ENCODE data around the gene B3GLCT. TPM values are rescaled to one million over a fixed set of nuclear protein-coding genes. Genes with fewer than 3 reads are reported as not detected.

The B3GLCT gene
- total RNA-seq, 1 donor from 2014 or later = 4.7 TPM

DNA sequence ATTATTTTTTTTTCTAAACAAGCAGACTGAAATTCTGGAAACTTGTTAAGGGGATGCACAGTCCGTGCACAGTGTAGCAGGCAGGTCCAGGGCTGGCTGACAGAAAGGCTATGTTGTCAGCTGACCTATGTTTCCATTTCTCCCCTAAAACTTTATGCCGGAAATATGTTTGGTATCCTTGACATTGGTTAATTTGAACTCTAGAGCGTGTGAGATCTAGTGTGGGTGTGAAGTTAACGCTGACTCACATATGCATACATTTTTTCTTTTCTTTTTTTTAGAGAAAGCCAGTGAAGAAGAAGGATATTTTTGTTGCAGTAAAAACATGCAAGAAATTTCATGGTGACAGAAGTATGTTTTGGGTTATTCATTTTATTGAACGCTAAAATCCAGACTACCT is 76.6 kb downstream of the B3GLCT start:
- H3K4me3 Mint-ChIP-seq (ENCODE audit: low read depth) = no peak overlapping the region
- peaks cover 4% of the 10 kb centered on the region for H3K36me3 Mint-ChIP-seq (ENCODE audit: low read depth)
- H3K9me3 Mint-ChIP-seq = peaks cover 15% of the 10 kb centered on the region
- intact Hi-C loops (cut with micrococcal nuclease) = no loop called here
- no peak for DNase-seq (ENCODE audit: low spot score)
- peaks cover 1% of the 10 kb centered on the region for H3K4me1 Mint-ChIP-seq (ENCODE audit: low read depth)
- H3K27ac Mint-ChIP-seq = no peak overlapping the region
- H3K27me3 Mint-ChIP-seq (ENCODE audit: low read depth) = no peaks in the 10 kb centered on the region

DNA sequence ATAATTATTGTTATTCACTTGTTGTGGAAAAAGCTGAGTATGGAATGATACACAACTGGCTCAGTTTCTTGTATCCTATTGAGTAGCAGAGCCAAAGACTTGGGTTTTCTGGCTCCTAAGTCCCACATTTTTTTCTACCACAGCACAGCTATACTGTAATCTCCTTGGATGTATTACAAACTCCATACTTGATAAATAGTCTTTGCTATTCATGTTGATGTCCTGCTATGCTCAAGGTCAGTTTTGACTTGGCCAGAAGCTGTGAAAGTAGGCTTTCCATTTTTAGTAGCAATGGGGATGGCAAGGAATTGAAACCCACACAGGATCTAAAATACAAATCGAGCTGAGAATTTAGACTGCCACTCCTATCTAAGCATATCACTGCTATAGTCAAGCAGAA is 79.1 kb downstream of the B3GLCT start:
- H3K4me1 Mint-ChIP-seq (ENCODE audit: low read depth) = peaks cover 1% of the 10 kb centered on the region
- no peak overlapping the region for H3K27ac Mint-ChIP-seq
- intact Hi-C loops (cut with micrococcal nuclease) = no loop called here
- peaks cover 9% of the 10 kb centered on the region for H3K9me3 Mint-ChIP-seq
- H3K36me3 Mint-ChIP-seq (ENCODE audit: low read depth) = peaks cover 4% of the 10 kb centered on the region
- H3K27me3 Mint-ChIP-seq (ENCODE audit: low read depth) = no peaks in the 10 kb centered on the region
- no peak for DNase-seq (ENCODE audit: low spot score)
- no peak overlapping the region for H3K4me3 Mint-ChIP-seq (ENCODE audit: low read depth)

DNA sequence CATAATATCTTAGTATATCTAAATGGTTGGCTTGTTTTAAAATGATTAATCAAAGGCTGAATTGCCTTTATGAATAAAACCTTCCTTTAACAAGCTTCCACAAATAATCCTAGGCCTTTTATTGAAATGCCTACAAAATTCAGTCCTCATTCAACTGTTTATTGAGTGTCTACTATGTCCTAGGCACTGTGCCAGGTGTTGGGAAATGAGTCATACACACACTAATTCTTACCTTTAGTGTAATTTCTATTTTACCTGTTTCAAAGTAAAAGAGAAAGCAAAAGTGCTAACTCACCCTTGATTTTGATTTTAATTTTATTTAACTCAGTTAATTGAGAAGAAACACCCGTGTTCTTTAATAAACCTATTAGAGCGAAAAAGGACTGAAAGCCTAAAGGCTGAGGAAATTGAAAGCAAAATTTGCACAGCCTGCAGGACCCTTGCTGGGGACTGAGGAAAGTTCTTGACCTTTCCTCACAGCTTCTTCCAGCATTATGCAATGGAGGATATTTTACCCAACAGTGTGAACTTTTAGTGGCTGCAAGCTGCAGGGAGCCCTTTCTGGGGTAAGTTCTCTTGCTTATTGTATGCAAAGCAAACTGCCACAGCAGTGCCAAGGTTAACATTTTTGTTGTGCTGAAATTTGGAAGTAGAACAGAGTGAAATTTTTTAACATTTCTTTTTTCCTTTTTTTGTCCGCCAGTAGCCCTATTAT is 83.1 kb downstream of the B3GLCT start:
- Mint-ChIP-seq H3K36me3 (ENCODE audit: low read depth) (peaks cover 9% of the 10 kb centered on the region), H3K4me3 (ENCODE audit: low read depth) (no peak overlapping the region), H3K9me3 (peaks cover 17% of the 10 kb centered on the region), H3K4me1 (ENCODE audit: low read depth) (no peaks in the 10 kb centered on the region), H3K27me3 (ENCODE audit: low read depth) (no peaks in the 10 kb centered on the region), H3K27ac (no peak overlapping the region)
- intact Hi-C loops (cut with micrococcal nuclease) = no loop called here
- DNase-seq (ENCODE audit: low spot score) = no peak

DNA sequence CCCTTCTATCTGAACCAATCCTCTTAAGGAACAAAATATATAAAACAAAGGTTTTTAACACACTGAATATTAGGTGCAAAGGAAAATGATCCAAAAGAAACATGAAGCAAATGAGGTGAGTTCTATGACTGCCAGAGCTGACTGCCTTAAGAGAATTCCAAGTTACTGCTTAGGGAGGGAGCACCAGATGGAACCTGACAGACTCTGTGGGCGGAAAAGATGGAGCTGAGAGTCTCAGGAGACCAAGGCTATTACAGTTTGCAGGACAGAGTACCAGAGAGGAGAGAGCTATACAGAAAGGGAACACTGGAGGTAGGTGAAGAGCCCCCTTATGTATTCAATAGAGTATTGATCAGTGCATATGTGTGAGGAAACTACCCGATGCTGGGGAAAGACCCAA is 87.2 kb downstream of the B3GLCT start:
- Mint-ChIP-seq H3K9me3 (peaks cover 32% of the 10 kb centered on the region), H3K27ac (no peak overlapping the region), H3K4me1 (ENCODE audit: low read depth) (no peaks in the 10 kb centered on the region), H3K4me3 (ENCODE audit: low read depth) (no peak overlapping the region), H3K36me3 (ENCODE audit: low read depth) (peaks cover 22% of the 10 kb centered on the region), H3K27me3 (ENCODE audit: low read depth) (no peaks in the 10 kb centered on the region)
- intact Hi-C loops (cut with micrococcal nuclease) = no loop called here
- no peak for DNase-seq (ENCODE audit: low spot score)

DNA sequence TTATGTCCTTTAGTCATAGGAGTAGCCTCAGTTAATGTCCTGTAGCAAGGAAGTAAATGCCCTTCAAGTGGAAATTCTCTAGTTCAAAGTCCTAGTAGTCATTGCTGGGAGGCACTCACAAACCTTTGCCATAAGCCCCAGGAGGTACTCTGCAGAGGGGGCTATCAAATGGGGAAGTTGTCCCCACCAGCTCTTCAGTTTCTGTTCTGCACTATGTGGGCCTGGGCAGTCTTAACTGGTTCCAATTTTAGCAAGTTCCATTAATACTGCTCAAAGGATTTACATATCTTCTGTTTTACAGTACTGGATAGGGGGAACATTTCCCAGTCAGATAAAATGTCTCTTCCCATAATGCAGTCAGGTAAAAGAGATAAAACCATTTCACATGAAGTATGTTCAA is 101.3 kb downstream of the B3GLCT start:
- Mint-ChIP-seq H3K27ac (no peak overlapping the region), H3K4me3 (ENCODE audit: low read depth) (no peak overlapping the region), H3K36me3 (ENCODE audit: low read depth) (peaks cover 5% of the 10 kb centered on the region), H3K4me1 (ENCODE audit: low read depth) (no peaks in the 10 kb centered on the region), H3K9me3 (peaks cover 21% of the 10 kb centered on the region), H3K27me3 (ENCODE audit: low read depth) (no peaks in the 10 kb centered on the region)
- DNase-seq (ENCODE audit: low spot score) = no peak
- intact Hi-C loops (cut with micrococcal nuclease) = no loop called here

DNA sequence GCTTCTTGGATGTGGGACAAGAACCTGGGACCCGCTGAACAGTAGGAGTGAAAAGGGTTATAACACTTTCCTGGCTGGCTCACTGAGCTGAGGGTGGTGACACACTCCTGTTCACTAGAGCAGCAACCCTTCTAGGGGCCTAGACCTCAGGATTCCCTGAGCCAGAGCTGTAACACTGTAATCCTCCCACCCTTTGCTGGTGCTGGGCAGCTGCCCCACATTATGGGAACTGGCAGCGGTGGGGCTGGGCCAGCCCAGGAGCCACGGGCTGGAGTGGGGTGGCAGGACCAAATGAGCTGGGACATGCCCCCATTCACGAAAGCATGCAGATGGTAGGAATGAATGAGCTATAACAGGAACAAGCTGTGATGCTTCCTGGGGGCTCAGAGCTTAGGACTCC is 110.6 kb downstream of the B3GLCT start:
- Mint-ChIP-seq H3K27me3 (ENCODE audit: low read depth) (no peaks in the 10 kb centered on the region), H3K4me1 (ENCODE audit: low read depth) (no peaks in the 10 kb centered on the region), H3K27ac (no peak overlapping the region), H3K4me3 (ENCODE audit: low read depth) (no peak overlapping the region), H3K9me3 (peaks cover 54% of the 10 kb centered on the region), H3K36me3 (ENCODE audit: low read depth) (peaks cover 8% of the 10 kb centered on the region)
- DNase-seq (ENCODE audit: low spot score) = no peak
- intact Hi-C loops (cut with micrococcal nuclease) = no loop called here

DNA sequence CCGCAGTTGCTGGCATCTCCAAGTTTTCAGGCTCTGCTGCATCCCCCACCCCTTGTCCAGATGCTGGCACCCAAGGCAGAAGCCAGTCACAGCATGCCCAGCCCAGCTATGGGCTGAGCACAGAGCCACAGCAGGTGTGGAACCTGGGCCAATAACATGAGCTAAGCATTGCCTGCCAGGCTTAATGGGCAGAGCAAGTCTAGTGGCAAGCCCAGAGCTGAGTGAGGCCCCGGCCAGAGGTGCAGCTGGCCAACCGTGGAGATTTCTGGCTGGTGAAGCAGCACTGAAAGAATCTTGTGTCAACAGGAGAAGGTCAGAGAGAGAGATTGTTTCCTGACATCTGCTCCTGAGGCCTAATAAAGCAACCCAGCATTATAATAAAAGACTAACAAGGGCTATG is 111.0 kb downstream of the B3GLCT start:
- H3K27ac Mint-ChIP-seq = no peak overlapping the region
- no peaks in the 10 kb centered on the region for H3K4me1 Mint-ChIP-seq (ENCODE audit: low read depth)
- peaks cover 8% of the 10 kb centered on the region for H3K36me3 Mint-ChIP-seq (ENCODE audit: low read depth)
- no peak for DNase-seq (ENCODE audit: low spot score)
- no peaks in the 10 kb centered on the region for H3K27me3 Mint-ChIP-seq (ENCODE audit: low read depth)
- peaks cover 56% of the 10 kb centered on the region for H3K9me3 Mint-ChIP-seq
- intact Hi-C loops (cut with micrococcal nuclease) = no loop called here
- H3K4me3 Mint-ChIP-seq (ENCODE audit: low read depth) = no peak overlapping the region

DNA sequence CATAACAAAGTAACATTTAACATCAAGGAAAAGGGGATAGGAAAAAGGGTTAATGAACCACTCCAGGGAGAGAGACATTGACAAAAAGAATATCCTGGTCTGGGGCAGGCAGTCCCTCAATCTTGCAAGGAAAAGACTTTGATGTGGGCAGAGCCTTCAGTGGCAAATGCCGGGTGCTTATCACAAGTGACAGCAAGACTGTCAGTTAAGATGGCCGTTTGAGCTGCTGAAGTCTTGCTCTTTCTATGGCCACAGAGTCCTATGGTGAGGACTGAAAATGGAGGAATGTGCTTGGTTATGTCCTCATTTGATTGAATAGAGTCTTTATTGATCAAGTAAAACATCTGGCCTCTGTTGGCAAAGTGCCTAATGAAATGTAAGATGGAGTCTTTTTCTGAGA is 112.1 kb downstream of the B3GLCT start:
- H3K4me1 Mint-ChIP-seq (ENCODE audit: low read depth) = no peaks in the 10 kb centered on the region
- H3K27ac Mint-ChIP-seq = no peak overlapping the region
- H3K4me3 Mint-ChIP-seq (ENCODE audit: low read depth) = no peak overlapping the region
- no peak for DNase-seq (ENCODE audit: low spot score)
- peaks cover 56% of the 10 kb centered on the region for H3K9me3 Mint-ChIP-seq
- H3K27me3 Mint-ChIP-seq (ENCODE audit: low read depth) = no peaks in the 10 kb centered on the region
- peaks cover 8% of the 10 kb centered on the region for H3K36me3 Mint-ChIP-seq (ENCODE audit: low read depth)
- intact Hi-C loops (cut with micrococcal nuclease) = no loop called here

DNA sequence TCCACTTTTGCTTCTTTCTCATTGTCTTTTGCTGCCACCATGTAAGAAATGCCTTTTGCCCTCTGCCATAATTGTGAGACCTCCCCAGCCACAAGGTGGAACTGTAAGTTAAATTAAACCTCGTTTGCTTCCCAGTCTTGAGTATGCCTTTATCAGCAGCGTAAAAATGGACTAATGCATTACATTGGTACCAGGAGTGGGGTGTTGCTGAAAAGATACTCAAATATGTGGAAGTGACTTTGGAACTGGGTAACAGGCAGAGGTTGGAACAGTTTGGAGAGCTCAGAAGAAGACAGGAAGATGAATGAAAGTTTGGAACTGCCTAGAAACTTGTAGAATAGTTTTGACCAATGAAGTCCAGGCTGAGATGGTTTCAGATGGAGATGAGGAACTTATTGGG is 115.2 kb downstream of the B3GLCT start:
- H3K27me3 Mint-ChIP-seq (ENCODE audit: low read depth) = no peaks in the 10 kb centered on the region
- intact Hi-C loops (cut with micrococcal nuclease) = no loop called here
- peaks cover 8% of the 10 kb centered on the region for H3K36me3 Mint-ChIP-seq (ENCODE audit: low read depth)

DNA sequence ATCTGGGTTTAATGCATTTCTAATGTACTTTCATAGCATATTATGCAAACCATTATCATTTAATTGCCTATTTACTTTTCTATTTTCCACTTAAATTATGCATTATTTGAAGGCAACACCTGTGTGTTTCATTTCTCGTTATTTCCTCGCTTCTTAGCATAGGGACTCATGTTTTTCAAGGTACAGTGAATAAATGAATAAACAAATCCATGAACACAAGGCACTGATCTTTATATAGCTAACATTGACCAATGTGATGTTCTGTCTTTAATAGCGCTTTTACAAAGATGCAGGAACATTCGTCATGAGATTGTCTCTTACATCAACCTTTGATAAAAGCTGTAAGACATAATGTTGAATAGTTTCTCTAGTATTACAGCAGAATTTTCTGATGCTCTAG is 121.2 kb downstream of the B3GLCT start:
- intact Hi-C loops (cut with micrococcal nuclease) = no loop called here
- H3K4me3 Mint-ChIP-seq (ENCODE audit: low read depth) = no peak overlapping the region
- DNase-seq (ENCODE audit: low spot score) = no peak
- H3K36me3 Mint-ChIP-seq (ENCODE audit: low read depth) = no peaks in the 10 kb centered on the region
- H3K4me1 Mint-ChIP-seq (ENCODE audit: low read depth) = no peaks in the 10 kb centered on the region
- no peaks in the 10 kb centered on the region for H3K27me3 Mint-ChIP-seq (ENCODE audit: low read depth)
- no peak overlapping the region for H3K27ac Mint-ChIP-seq
- H3K9me3 Mint-ChIP-seq = no peaks in the 10 kb centered on the region

More for the DNA sequence above, 115.2 kb downstream of the B3GLCT start:
- Mint-ChIP-seq H3K4me3 (ENCODE audit: low read depth) (no peak overlapping the region), H3K4me1 (ENCODE audit: low read depth) (no peaks in the 10 kb centered on the region), H3K27ac (no peak overlapping the region), H3K9me3 (peaks cover 43% of the 10 kb centered on the region)
- no peak for DNase-seq (ENCODE audit: low spot score)

DNA sequence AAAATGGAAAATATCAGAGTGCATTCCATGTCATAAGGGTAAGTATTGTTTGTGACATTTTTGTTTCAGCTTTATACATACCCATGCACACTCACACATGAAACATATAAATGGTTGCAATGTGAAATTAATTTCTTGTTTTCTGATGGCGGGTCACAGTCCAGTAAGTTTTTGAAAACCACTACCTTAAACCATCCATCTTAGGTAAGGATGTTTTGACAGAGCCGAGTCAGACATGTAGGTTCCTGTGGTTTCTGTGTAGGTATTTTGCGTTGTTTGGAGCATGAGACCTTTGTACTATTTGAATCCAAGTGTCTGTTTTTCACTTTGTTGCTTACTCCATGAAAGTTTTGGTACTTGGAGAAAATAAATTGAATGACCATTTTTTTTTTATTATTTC is 121.7 kb downstream of the B3GLCT start:
- intact Hi-C loops (cut with micrococcal nuclease) = no loop called here
- Mint-ChIP-seq H3K27ac (no peak overlapping the region), H3K36me3 (ENCODE audit: low read depth) (no peaks in the 10 kb centered on the region), H3K27me3 (ENCODE audit: low read depth) (no peaks in the 10 kb centered on the region), H3K9me3 (no peaks in the 10 kb centered on the region), H3K4me1 (ENCODE audit: low read depth) (no peaks in the 10 kb centered on the region), H3K4me3 (ENCODE audit: low read depth) (no peak overlapping the region)
- DNase-seq (ENCODE audit: low spot score) = no peak

DNA sequence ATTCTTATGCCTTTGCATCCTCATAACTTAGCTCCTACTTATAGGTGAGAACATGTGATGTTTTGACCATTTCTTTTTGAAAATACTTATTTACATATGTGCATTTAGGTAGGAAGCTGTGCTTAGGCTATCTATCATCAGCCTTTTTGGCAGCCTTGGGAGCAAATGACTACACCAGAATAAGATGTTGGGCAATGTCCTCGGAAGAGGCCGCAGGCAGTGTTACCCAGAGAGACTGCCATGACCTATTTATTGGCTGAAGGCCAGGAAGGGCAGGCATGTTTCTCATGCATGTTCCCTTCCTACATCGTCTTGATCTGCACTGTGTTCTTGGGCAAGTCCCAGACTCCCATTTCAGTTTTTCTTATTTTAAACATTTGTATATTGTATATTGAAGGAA is 122.3 kb downstream of the B3GLCT start:
- Mint-ChIP-seq H3K27me3 (ENCODE audit: low read depth) (no peaks in the 10 kb centered on the region), H3K27ac (no peak overlapping the region), H3K9me3 (no peaks in the 10 kb centered on the region), H3K4me3 (ENCODE audit: low read depth) (no peak overlapping the region), H3K36me3 (ENCODE audit: low read depth) (no peaks in the 10 kb centered on the region), H3K4me1 (ENCODE audit: low read depth) (no peaks in the 10 kb centered on the region)
- DNase-seq (ENCODE audit: low spot score) = no peak
- intact Hi-C loops (cut with micrococcal nuclease) = no loop called here

DNA sequence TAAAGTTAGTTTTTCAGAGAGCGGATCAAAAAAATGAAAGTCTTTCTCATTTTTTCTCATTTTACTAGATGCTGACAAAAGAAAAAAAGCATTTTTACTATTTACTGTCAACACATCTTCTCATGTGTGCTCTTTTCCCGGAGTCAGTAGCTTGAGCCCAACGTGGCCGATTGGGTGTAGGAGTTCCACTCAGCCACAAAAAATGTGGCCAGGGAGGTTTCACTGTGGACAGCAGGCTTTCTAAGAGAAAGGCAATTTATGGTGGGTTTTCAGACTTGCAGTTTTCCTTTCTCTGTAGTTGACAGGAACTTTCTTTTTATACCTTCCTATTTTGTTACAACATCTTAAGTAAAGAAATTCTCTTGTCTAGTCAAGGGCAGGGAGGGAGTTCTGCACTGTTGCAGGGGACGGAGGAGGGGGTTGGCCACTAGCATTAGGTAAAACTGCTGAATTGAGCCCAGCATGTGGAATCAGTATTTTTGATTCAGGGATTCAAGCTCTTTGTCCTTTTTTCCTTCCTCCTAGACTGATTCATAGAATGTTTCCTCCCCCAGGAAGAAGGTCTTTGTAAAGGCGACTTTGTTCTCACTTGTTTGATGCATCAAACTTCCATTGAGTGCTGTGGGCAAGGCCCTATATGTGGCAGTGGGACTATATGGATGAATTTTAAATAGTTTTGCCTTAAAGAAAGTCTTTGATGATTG is 123.1 kb downstream of the B3GLCT start:
- H3K36me3 Mint-ChIP-seq (ENCODE audit: low read depth) = no peaks in the 10 kb centered on the region
- DNase-seq (ENCODE audit: low spot score) = no peak
- no peaks in the 10 kb centered on the region for H3K4me1 Mint-ChIP-seq (ENCODE audit: low read depth)
- no peak overlapping the region for H3K4me3 Mint-ChIP-seq (ENCODE audit: low read depth)
- intact Hi-C loops (cut with micrococcal nuclease) = no loop called here
- no peaks in the 10 kb centered on the region for H3K9me3 Mint-ChIP-seq
- no peaks in the 10 kb centered on the region for H3K27me3 Mint-ChIP-seq (ENCODE audit: low read depth)
- no peak overlapping the region for H3K27ac Mint-ChIP-seq

All from activated T-helper 2 cell treated with anti-CD3 and anti-CD28 coated beads, Interferon-gamma antibody, Interleukin-2, Interleukin-4, amounts not matched to agents 10 μg/mL and 5 μg/mL and 100 μg/mL, durations not matched to agents 14 hours and 24 hours and 36 hours (primary cell).